GM19193 (cell line): ENCODE measurements around the gene FBXW7.

ENCODE experiments used
- POLR2A ChIP-seq: IDR thresholded peaks from 4 replicates; pipeline ENCODE4 v1.6.1; 2011; ENCODE audit not compliant: insufficient read depth, insufficient read length; ENCODE audit errors: extremely low read depth

Gene FBXW7

GRCh38 chr4:152307669-152308068 lies 228.2 kb downstream of the FBXW7 start:
- TF ChIP-seq POLR2A, result no peak

- TF ChIP-seq POLR2A, result no peak
These were observed 229.4 kb downstream of the FBXW7 start for GRCh38 chr4:152306541-152306940.

DNA sequence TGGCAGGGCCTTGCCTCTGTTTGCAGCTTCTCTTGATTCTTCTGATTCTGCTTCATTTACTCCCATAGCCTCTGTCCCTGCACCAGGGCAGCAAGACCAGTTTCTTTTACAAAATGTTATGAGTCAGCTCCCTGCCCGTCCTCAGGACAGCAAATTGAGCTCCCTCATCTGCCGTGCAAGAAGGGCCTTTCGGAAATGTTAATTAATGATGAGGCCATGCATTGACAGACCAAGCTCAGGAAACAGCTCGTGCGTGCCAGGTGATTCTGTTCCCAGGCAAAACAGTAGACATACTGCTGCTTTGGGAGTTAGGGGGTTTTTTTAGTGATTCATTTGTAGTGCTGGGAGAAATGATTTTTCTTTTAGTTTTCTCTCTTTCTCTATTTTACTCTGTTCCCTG lies 231.7 kb downstream of the FBXW7 start:
- no peak for TF ChIP-seq POLR2A

DNA sequence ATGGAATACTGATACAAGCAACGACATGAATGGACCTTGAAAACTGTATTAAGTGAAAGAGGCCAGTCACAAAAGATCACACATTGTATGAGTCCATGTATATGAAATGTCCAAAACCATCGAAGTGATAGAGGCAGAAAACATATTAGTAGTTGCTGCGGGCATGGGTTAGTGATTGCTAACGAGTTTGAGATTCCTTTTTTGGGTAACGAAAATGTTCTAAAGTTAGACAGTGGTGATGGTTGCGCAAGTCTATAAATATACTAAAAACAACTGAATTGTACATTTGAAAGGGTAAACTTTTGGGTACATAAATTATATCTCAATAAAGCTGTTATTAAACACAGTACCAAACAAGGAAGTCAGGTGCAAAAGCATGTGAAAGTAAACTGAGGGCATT lies 234.5 kb downstream of the FBXW7 start:
- TF ChIP-seq POLR2A, result no peak

GRCh38 chr4:152299553-152299952 lies 236.3 kb downstream of the FBXW7 start:
- no peak for TF ChIP-seq POLR2A

- TF ChIP-seq POLR2A, result no peak
These were observed 239.5 kb downstream of the FBXW7 start for GRCh38 chr4:152296386-152296785.

DNA sequence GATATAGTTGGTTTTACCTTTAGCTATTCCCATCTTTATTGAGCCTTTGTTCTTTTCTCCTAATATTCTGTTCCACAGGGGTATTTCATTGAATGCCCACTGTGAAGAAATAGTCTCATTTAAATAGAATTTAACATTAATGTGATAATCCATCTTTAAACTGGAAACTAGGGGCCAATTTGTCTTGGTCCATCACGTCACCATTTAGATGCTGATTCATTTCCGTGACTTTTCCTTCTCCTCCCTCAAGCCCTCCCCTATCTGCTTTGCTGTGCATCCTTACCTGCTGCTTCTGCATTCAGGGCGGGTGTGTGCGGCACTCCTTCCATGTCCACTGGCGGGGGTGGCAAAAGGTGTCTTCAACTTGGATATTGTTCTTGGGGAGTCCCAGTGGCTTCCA lies 241.1 kb downstream of the FBXW7 start:
- TF ChIP-seq POLR2A, result no peak

- TF ChIP-seq POLR2A, result no peak
These were observed 241.6 kb downstream of the FBXW7 start for GRCh38 chr4:152294331-152294730.

GRCh38 chr4:152293527-152293926 lies 242.4 kb downstream of the FBXW7 start:
- TF ChIP-seq POLR2A, result no peak

DNA sequence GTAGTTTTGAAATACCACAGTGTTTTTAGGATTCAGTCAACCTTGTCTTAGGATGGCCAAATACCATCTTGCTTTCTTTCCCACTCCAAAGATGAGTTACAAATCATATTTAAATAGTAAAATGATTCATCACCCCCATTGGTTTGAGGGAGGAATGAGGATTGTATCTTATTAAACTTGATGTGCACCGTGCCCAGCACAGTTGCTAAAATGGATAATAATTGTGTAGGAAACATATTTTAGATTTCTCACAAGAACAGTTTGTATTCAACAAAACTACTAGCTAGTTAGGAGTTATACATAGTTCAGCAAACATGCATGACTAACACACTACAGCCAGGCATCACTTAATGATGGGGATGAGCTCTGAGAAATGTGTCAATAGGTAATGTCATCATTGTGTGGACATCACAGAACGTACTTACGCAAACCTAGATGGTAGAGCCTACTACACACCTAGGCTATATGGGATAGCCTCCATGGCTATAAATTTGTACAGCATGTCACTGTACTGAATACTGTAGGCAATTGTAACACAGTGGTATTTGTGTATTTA lies 245.4 kb downstream of the FBXW7 start:
- TF ChIP-seq POLR2A, result no peak

DNA sequence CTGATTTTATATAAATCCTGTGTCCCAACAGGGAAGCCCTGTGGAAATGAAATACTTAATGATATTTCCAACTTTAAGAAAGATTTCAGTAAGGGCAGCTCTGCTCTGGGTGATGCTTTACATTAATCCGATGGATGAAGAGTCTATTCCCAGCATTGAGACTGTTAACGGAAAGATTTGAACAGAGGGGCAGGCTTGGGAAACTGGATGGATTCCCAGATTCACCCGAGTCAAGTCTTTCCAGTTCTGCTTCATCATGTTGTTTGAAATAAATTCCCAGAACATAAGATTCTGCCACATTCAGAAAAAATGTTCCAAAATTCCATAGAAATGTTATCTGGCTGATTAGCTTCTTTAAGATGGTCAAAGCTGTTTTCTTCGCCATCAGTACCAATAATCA lies 246.0 kb downstream of the FBXW7 start:
- no peak for TF ChIP-seq POLR2A

DNA sequence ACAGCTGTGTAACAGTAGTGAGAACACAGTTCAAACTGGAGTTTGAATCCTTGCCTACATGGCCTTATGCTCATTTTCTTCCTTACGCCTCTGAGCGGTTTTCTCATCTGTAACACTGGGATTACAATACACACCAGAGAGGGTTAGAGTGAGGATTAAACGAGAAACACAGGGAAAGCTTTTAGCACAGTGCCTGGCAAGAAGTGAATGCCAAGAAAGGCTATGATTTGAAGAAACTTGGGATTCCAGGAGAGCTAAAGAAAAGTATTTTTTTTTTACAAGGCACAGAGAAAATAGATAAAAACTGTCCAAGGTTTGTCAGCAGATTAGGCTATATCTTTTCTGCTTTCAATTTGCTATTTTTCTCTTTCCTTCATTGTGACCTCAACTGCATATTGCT lies 246.4 kb downstream of the FBXW7 start:
- no peak for TF ChIP-seq POLR2A

- TF ChIP-seq POLR2A, result no peak
These were observed 252.0 kb downstream of the FBXW7 start for GRCh38 chr4:152283801-152284470.

DNA sequence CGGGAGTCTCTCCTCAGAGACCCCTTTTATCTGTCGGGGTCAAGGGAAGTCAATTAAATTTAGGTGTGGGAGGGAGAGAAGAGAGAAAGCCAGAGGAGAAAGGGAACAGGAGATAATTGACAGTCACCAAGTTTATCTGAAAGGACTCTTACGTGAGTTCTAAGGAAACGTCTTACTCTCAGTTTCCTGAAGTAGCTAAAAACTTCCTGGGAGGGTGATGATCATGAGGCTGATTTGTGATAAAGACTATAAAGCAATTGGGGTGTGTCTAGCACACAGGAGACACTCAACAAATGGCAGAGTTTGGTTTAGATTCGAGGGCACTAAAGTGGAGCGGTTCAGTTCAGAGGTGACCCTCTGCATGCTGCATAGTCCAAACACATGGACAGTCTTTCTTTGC lies 254.1 kb downstream of the FBXW7 start:
- TF ChIP-seq POLR2A, result no peak

DNA sequence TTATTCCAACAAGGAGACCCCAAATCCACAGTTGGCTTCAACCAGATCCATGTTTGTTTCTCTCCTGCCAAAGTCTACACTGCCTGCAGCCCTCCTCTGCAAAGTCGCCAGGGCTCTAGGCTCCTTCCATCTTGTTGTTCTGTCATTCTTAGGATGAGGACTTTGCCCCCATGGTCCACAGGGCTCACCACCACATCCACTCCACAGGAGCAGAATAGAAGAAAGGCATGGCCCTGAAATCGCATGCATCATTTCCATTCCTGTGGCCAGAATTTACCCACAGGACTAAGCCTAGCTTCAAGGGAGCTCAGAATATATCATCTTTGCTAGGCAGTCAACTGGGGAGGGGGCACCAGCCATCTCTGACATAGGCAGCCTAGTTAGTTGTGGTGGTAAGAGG lies 254.7 kb downstream of the FBXW7 start:
- no peak for TF ChIP-seq POLR2A

DNA sequence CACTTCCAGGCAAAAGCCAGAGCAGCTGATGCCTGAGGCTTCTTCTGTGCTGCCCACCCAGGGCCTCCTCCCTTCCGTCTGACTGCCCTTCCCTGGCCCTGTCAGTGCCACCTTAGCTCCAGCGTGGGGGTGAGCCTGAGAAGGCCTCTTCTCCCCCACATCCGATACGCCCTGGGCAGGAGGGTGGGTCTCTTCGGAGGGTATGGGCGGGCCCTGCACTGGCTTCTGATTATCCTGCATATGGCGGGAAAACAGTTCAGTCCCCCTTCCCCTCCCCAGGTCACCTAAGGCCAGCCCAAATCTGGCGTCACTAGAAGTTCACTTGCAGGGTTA lies 256.7 kb downstream of the FBXW7 start:
- no peak for TF ChIP-seq POLR2A
